HEK293T (cell line): ENCODE data around the gene SRPK3.
"Not testable (repeated sequence)": the region's sequence is repeated elsewhere in the genome, so short reads cannot be mapped to it uniquely, and the experiment has no call there.

Experiments
- CTCF ChIA-PET: fragments of 350-600 bp; formaldehyde crosslinking; extraction: SDS; loops from one replicate; lab custom pipeline; 2021; ENCODE audit warnings: antibody characterized with exemption, inconsistent platforms; lab: Yijun Ruan, JAX
- POLR2A ChIA-PET: fragments of 350-600 bp; formaldehyde crosslinking; extraction: SDS; loops from one replicate; lab custom pipeline; 2020; ENCODE audit warnings: antibody characterized with exemption, inconsistent platforms; lab: Yijun Ruan, JAX
- DNase-seq: peaks from one replicate; pipeline ENCODE4 v3.0.0; 2012; ENCODE audit warnings: mixed read lengths; ENCODE audit errors: extremely low spot score
- ARNT ChIP-seq: fragments of 450-650 bp; IDR thresholded peaks from 2 replicates; pipeline ENCODE4 v1.6.1; 2017; ENCODE audit warnings: mild to moderate bottlenecking
- BHLHE40 ChIP-seq: fragments of 450-650 bp; IDR thresholded peaks from 2 replicates; pipeline ENCODE4 v1.6.1; 2016; ENCODE audit warnings: mild to moderate bottlenecking, moderate library complexity, borderline replicate concordance
- CTBP1 ChIP-seq: fragments of 450-650 bp; IDR thresholded peaks from 2 replicates; pipeline ENCODE4 v1.6.1; 2016; ENCODE audit warnings: borderline replicate concordance
- ELF4 ChIP-seq: fragments of 450-650 bp; IDR thresholded peaks from 2 replicates; pipeline ENCODE4 v1.6.1; 2017; ENCODE audit warnings: antibody characterized with exemption
- FOXA1 ChIP-seq: fragments of 450-650 bp; IDR thresholded peaks from 2 replicates; pipeline ENCODE4 v1.6.1; 2016; ENCODE audit warnings: mild to moderate bottlenecking
- FOXK2 ChIP-seq: fragments of 450-650 bp; IDR thresholded peaks from 2 replicates; pipeline ENCODE4 v1.6.1; 2016; ENCODE audit warnings: mild to moderate bottlenecking
- FOXM1 ChIP-seq: fragments of 450-650 bp; IDR thresholded peaks from 2 replicates; pipeline ENCODE4 v1.6.1; 2017; ENCODE audit warnings: mild to moderate bottlenecking, borderline replicate concordance
- HDGF ChIP-seq: fragments of 450-650 bp; IDR thresholded peaks from 2 replicates; pipeline ENCODE4 v1.6.1; 2017; ENCODE audit warnings: antibody characterized with exemption, borderline replicate concordance
- L3MBTL2 ChIP-seq: fragments of 450-650 bp; conservative IDR thresholded peaks from 2 replicates; pipeline ENCODE4 v1.6.1; 2016; ENCODE audit warnings: mild to moderate bottlenecking
- LEF1 ChIP-seq: fragments of 450-650 bp; IDR thresholded peaks from 2 replicates; pipeline ENCODE4 v1.6.1; 2017; ENCODE audit warnings: mild to moderate bottlenecking, borderline replicate concordance
- NFRKB ChIP-seq: fragments of 450-650 bp; IDR thresholded peaks from 2 replicates; pipeline ENCODE4 v1.6.1; 2016; ENCODE audit warnings: mild to moderate bottlenecking, moderate library complexity
- PKNOX1 ChIP-seq: fragments of 450-650 bp; IDR thresholded peaks from 2 replicates; pipeline ENCODE4 v1.6.1; 2016
- SP1 ChIP-seq: fragments of 450-650 bp; IDR thresholded peaks from 2 replicates; pipeline ENCODE4 v1.6.1; 2017
- SUZ12 ChIP-seq: fragments of 450-650 bp; IDR thresholded peaks from 2 replicates; pipeline ENCODE4 v1.6.1; 2016; ENCODE audit warnings: mild to moderate bottlenecking
- TARDBP ChIP-seq: fragments of 450-650 bp; IDR thresholded peaks from 2 replicates; pipeline ENCODE4 v1.6.1; 2016
- ZNF384 ChIP-seq: fragments of 450-650 bp; IDR thresholded peaks from 2 replicates; pipeline ENCODE4 v1.6.1; 2016

SRPK3 gene

GRCh38 chrX:153740631-153741222 is 40.1 kb upstream of the SRPK3 start:
- POLR2A ChIA-PET, result no interaction called here
- CTCF ChIA-PET, result no interaction called here
- TF ChIP-seq SUZ12, result no peak
- no peak for DNase-seq

- ChIA-PET POLR2A (no interaction called here), CTCF (no interaction called here)
- TF ChIP-seq LEF1 (no peak), PKNOX1 (no peak), SUZ12 (no peak), CTBP1 (no peak), TARDBP (no peak), FOXM1 (no peak), NFRKB (no peak), BHLHE40 (no peak), SP1 (no peak), L3MBTL2 (no peak), ARNT (no peak), ELF4 (no peak), ZNF384 (no peak), FOXA1 (no peak), HDGF (no peak), FOXK2 (no peak)
- DNase-seq, result no peak
Measured at GRCh38 chrX:153741446-153741845, 39.4 kb upstream of the SRPK3 start.

GRCh38 chrX:153742111-153742510 is 38.7 kb upstream of the SRPK3 start:
- CTCF ChIA-PET, POLR2A ChIA-PET, DNase-seq: not testable (repeated sequence)

- CTCF ChIA-PET, POLR2A ChIA-PET, DNase-seq: not testable (repeated sequence)
Measured at GRCh38 chrX:153742796-153743467, 37.9 kb upstream of the SRPK3 start.

GRCh38 chrX:153743468-153744209 is 37.2 kb upstream of the SRPK3 start:
- not testable (repeated sequence) for DNase-seq
- CTCF ChIA-PET, result interaction anchor here (0.6 to 1.0 kb wide), 2 partner anchors 19 to 165 kb away, joined by 3 read pairs; no protein-coding TSS in a partner anchor

GRCh38 chrX:153744210-153745066 is 36.4 kb upstream of the SRPK3 start:
- DNase-seq, result no peak
- ChIA-PET CTCF (interaction anchor here (0.6 to 1.0 kb wide), 2 partner anchors 18 to 164 kb away, joined by 3 read pairs; no protein-coding TSS in a partner anchor), POLR2A (no interaction called here)
- no peak for TF ChIP-seq FOXK2
- no peak for TF ChIP-seq BHLHE40
- no peak for TF ChIP-seq ARNT
- no peak for TF ChIP-seq L3MBTL2
- no peak for TF ChIP-seq NFRKB
- TF ChIP-seq FOXA1, result no peak
- no peak for TF ChIP-seq CTBP1
- TF ChIP-seq HDGF, result no peak
- TF ChIP-seq PKNOX1, result no peak
- TF ChIP-seq TARDBP, result no peak
- no peak for TF ChIP-seq LEF1
- no peak for TF ChIP-seq SUZ12
- no peak for TF ChIP-seq SP1

More at GRCh38 chrX:153743468-153744209, 37.2 kb upstream of the SRPK3 start:
- POLR2A ChIA-PET, result not testable (repeated sequence)

- DNase-seq, POLR2A ChIA-PET: not testable (repeated sequence)
- CTCF ChIA-PET, result interaction anchor here (1.0 kb wide), 1 partner anchor 18 kb away, joined by 3 read pairs; no protein-coding TSS in a partner anchor
Measured at GRCh38 chrX:153745067-153745433, 35.8 kb upstream of the SRPK3 start.
